ENCODE measurements around the gene TCF12. TPM values are rescaled to one million over a fixed set of nuclear protein-coding genes. Genes with fewer than 3 reads are reported as not detected.

Gene TCF12
- total RNA-seq, 1 donor from 2014 or later: 84.6 TPM

DNA sequence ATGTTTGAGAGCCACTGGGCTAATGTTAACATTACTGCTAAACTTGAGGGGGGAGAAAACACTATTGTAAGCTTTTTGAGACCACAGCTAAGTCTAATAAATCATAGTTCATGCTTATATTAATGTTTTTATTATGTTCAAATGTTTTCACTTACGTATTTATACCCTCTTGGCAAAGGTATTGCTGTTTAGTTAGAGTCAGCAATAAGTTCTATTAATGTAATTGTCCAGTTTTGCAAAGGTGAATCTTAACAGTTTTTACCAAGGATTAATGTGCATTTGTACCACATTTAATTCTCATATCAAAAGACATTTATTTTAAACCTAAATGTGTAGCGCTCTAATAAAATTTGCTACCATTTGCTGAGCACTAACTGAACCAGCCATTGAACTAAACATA is 251.2 kb downstream of the TCF12 start:
- no peak for DNase-seq (ENCODE audit: low read depth)
- Histone ChIP-seq H3K4me3 (ENCODE audit: low read depth, low read length) (no peak overlapping the region), H3K27me3 (ENCODE audit: control insufficient read depth, insufficient read depth, low read length) (no peaks in the 10 kb centered on the region), H3K36me3 (ENCODE audit: control insufficient read depth, insufficient read depth, low read length) (no peaks in the 10 kb centered on the region)
- TF ChIP-seq, protein P1, sequence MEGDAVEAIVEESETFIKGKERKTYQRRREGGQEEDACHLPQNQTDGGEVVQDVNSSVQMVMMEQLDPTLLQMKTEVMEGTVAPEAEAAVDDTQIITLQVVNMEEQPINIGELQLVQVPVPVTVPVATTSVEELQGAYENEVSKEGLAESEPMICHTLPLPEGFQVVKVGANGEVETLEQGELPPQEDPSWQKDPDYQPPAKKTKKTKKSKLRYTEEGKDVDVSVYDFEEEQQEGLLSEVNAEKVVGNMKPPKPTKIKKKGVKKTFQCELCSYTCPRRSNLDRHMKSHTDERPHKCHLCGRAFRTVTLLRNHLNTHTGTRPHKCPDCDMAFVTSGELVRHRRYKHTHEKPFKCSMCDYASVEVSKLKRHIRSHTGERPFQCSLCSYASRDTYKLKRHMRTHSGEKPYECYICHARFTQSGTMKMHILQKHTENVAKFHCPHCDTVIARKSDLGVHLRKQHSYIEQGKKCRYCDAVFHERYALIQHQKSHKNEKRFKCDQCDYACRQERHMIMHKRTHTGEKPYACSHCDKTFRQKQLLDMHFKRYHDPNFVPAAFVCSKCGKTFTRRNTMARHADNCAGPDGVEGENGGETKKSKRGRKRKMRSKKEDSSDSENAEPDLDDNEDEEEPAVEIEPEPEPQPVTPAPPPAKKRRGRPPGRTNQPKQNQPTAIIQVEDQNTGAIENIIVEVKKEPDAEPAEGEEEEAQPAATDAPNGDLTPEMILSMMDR (IDR thresholded peaks at IDR 0.05; ENCODE audit: insufficient read depth, low read length, poor library complexity, severe bottlenecking): no peak

DNA sequence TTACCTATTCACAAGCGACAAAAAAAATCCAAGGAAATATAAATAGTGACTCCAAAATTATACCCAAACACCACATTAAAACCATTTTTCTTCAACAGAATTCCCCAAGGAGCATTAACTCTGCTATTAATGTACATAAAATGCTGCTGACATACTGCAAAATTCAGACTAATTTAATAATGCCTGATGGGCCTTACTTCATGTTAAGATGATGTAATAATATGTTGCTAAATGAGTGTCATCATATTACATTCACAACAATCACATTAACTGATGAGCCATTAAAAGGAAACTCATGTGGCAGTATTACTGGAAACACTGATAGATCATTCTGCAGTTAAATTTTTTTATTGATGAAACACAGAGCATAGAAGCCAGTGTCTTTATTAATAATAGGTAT is 253.0 kb downstream of the TCF12 start:
- DNase-seq (ENCODE audit: low read depth): no peak
- H3K4me3 ChIP-seq (ENCODE audit: low read depth, low read length): no peak overlapping the region
- TF ChIP-seq, protein P1 (IDR thresholded peaks at IDR 0.05; ENCODE audit: insufficient read depth, low read length, poor library complexity, severe bottlenecking): no peak
- H3K36me3 ChIP-seq (ENCODE audit: control insufficient read depth, insufficient read depth, low read length): no peaks in the 10 kb centered on the region
- H3K27me3 ChIP-seq (ENCODE audit: control insufficient read depth, insufficient read depth, low read length): no peaks in the 10 kb centered on the region

DNA sequence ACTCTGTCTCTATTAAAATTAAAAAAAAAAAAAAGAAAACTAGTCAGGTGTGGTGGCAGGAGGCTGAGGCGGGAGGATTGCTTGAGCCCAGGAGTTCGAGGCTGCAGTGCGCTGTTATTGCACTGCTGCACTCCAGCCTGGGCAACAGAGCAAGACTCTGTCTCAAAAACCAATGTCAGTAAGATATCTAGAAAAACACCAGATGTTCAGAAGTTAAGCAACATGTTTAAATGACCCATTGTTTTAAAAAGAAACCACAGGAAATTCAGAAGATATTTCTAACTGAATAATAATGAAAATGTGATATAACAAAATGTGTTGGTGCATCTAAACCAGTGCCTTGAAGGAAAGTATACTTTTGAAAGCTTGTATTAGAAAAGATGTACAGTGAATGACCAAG is 254.5 kb downstream of the TCF12 start:
- H3K4me3 ChIP-seq (ENCODE audit: low read depth, low read length): no peak overlapping the region
- H3K36me3 ChIP-seq (ENCODE audit: control insufficient read depth, insufficient read depth, low read length): no peaks in the 10 kb centered on the region
- no peaks in the 10 kb centered on the region for H3K27me3 ChIP-seq (ENCODE audit: control insufficient read depth, insufficient read depth, low read length)
- TF ChIP-seq, protein P1 (IDR thresholded peaks at IDR 0.05; ENCODE audit: insufficient read depth, low read length, poor library complexity, severe bottlenecking): no peak
- DNase-seq (ENCODE audit: low read depth): no peak

DNA sequence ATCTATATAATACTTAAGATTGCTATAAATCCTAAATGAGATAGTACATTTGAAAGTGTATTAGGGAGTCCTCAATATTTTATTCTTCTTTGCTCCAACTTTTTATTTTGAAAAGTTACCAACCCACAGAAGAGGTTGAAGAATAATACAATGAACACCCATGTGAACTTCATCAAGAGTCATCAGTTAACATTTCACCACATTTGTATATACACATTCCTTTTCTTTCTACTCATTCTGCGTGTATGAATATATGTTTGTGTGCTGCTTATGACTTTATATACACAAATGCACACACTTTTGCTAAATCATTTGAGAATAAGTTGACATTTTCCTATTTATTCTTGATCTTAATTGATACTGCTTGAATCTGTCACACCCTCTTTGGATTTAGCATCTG is 264.6 kb downstream of the TCF12 start:
- no peaks in the 10 kb centered on the region for H3K27me3 ChIP-seq (ENCODE audit: control insufficient read depth, insufficient read depth, low read length)
- TF ChIP-seq, protein P1 (IDR thresholded peaks at IDR 0.05; ENCODE audit: insufficient read depth, low read length, poor library complexity, severe bottlenecking): no peak
- H3K4me3 ChIP-seq (ENCODE audit: low read depth, low read length): no peak overlapping the region
- no peaks in the 10 kb centered on the region for H3K36me3 ChIP-seq (ENCODE audit: control insufficient read depth, insufficient read depth, low read length)
- DNase-seq (ENCODE audit: low read depth): no peak

DNA sequence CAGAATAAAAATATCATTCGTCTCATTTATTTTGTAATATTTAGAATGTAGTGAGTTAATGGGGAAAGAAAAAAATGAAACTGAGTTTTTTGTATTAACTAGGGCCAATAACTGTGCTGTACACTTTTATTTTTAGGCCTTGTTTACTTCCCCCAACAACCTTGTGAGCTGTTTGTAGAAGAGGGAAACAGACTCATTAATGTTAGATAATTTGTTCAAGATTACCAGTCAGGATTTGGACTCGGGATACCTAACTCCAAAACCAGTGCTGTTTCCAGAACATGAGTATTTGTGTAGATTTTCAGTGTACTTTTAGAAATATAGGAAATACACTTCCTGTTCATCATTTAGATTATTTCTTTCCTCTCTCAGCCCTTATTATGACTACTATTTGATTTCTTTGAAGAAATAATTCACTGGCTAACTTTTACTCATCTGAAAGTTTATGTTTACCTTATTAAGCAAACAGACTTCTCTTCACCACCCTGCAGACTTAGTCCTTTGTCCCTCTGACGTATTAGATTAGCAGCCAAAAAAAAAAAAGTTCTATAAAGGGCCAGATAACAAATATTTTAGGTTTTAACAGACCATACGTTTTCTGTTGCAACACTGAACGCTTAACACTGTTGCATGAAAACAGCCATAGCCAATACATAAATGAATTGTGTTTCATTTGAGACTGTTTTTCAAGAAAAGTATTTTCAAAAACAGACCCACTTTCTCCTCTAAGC is 265.3 kb downstream of the TCF12 start:
- no peak for DNase-seq (ENCODE audit: low read depth)
- no peaks in the 10 kb centered on the region for H3K27me3 ChIP-seq (ENCODE audit: control insufficient read depth, insufficient read depth, low read length)
- no peak overlapping the region for H3K4me3 ChIP-seq (ENCODE audit: low read depth, low read length)
- TF ChIP-seq, protein P1 (IDR thresholded peaks at IDR 0.05; ENCODE audit: insufficient read depth, low read length, poor library complexity, severe bottlenecking): no peak
- H3K36me3 ChIP-seq (ENCODE audit: control insufficient read depth, insufficient read depth, low read length): no peaks in the 10 kb centered on the region

DNA sequence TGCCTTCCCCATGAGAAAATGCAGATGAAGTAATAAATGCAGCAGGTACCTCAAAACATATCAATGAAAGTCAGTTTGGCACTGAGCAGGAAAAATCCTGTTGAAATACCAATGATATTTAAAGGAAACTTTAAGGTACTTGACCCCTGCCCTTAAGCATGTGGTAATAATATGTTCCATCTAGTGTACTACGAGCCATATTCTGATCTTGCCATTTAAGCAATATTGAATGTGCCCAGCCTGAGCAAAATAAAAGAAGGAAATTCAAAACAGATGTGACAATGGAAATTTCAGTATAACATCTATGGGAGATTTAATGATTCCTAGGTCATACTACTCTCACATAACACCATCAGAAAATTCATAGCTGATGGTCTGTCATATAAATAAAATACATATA is 266.1 kb downstream of the TCF12 start:
- H3K36me3 ChIP-seq (ENCODE audit: control insufficient read depth, insufficient read depth, low read length): no peaks in the 10 kb centered on the region
- TF ChIP-seq, protein P1 (IDR thresholded peaks at IDR 0.05; ENCODE audit: insufficient read depth, low read length, poor library complexity, severe bottlenecking): no peak
- no peak overlapping the region for H3K4me3 ChIP-seq (ENCODE audit: low read depth, low read length)
- no peak for DNase-seq (ENCODE audit: low read depth)
- H3K27me3 ChIP-seq (ENCODE audit: control insufficient read depth, insufficient read depth, low read length): no peaks in the 10 kb centered on the region

All from kidney epithelial cell (primary cell).